GM23338 (cell line): ENCODE measurements around the gene HIGD1B. TPM values are rescaled to one million over a fixed set of nuclear protein-coding genes. Genes with fewer than 3 reads are reported as not detected.

Experiments
- ATAC-seq: fragments of 200-7000 bp; cut with Tn5 transposase; 3 replicates; pipeline ENCODE4 v1.9.1; 2020
- DNase-seq: peaks from one replicate; pipeline ENCODE4 v3.0.0-alpha.2; 2015; ENCODE audit warnings: low spot score
- H2AFZ ChIP-seq: fragments of 200-600 bp; sonication (generic); 2 replicates; pipeline ENCODE4 v1.8.0; 2016; ENCODE audit warnings: antibody characterized with exemption, mild to moderate bottlenecking, moderate library complexity
- H3F3A ChIP-seq: fragments of 200-600 bp; sonication (generic); replicated peaks from 2 replicates; pipeline ENCODE4 v1.8.0; 2017; ENCODE audit warnings: antibody characterized with exemption, mixed run types, low read depth
- H3K27ac ChIP-seq: fragments of 200-600 bp; sonication (generic); 2 replicates; pipeline ENCODE4 v1.6.1; 2016; ENCODE audit warnings: low read depth
- H3K27me3 ChIP-seq: fragments of 200-600 bp; sonication (generic); 2 replicates; pipeline ENCODE4 v1.8.0; 2016; ENCODE audit warnings: mild to moderate bottlenecking, mixed run types, moderate library complexity; ENCODE audit not compliant: insufficient read depth
- H3K36me3 ChIP-seq: fragments of 200-600 bp; sonication (generic); 2 replicates; pipeline ENCODE4 v1.8.0; 2016; ENCODE audit warnings: mild to moderate bottlenecking; ENCODE audit not compliant: insufficient read depth
- H3K4me1 ChIP-seq: fragments of 200-600 bp; sonication (generic); 2 replicates; pipeline ENCODE4 v1.8.0; 2016; ENCODE audit warnings: mild to moderate bottlenecking, moderate library complexity; ENCODE audit not compliant: insufficient read depth
- H3K4me2 ChIP-seq: fragments of 200-600 bp; sonication (generic); 2 replicates; pipeline ENCODE4 v1.7.1; 2017; ENCODE audit warnings: mixed run types
- H3K4me3 ChIP-seq: fragments of 200-600 bp; sonication (generic); 2 replicates; pipeline ENCODE4 v1.6.1; 2016; ENCODE audit warnings: mixed run types
- H3K79me2 ChIP-seq: fragments of 200-600 bp; sonication (generic); replicated peaks from 2 replicates; pipeline ENCODE4 v1.8.0; 2017; ENCODE audit warnings: mild to moderate bottlenecking; ENCODE audit not compliant: insufficient read depth
- H3K9me2 ChIP-seq: fragments of 200-600 bp; sonication (generic); 2 replicates; pipeline ENCODE4 v1.8.0; 2017; ENCODE audit not compliant: insufficient read depth
- H4K20me1 ChIP-seq: fragments of 200-600 bp; sonication (generic); replicated peaks from 2 replicates; pipeline ENCODE4 v1.8.0; 2017; ENCODE audit warnings: mild to moderate bottlenecking; ENCODE audit not compliant: insufficient read depth
- H3K27ac Mint-ChIP-seq: 2 replicates; pipeline ENCODE4 v1.8.0; 2020; ENCODE audit warnings: inconsistent platforms, mild to moderate bottlenecking, moderate library complexity, mixed read lengths
- H3K27me3 Mint-ChIP-seq: 3 replicates; pipeline ENCODE4 v1.8.0; 2022; ENCODE audit warnings: low read depth, mild to moderate bottlenecking, moderate library complexity, mixed read lengths, inconsistent platforms; ENCODE audit not compliant: insufficient read depth, poor library complexity
- H3K36me3 Mint-ChIP-seq: 3 replicates; pipeline ENCODE4 v1.8.0; 2021; ENCODE audit warnings: low read depth, mild to moderate bottlenecking, inconsistent platforms, moderate library complexity, mixed read lengths
- H3K4me1 Mint-ChIP-seq: 3 replicates; pipeline ENCODE4 v1.8.0; 2020; ENCODE audit warnings: mild to moderate bottlenecking, inconsistent platforms, mixed read lengths
- H3K4me3 Mint-ChIP-seq: 3 replicates; pipeline ENCODE4 v1.8.0; 2021; ENCODE audit warnings: moderate library complexity, mild to moderate bottlenecking, inconsistent platforms, mixed read lengths
- H3K9me3 Mint-ChIP-seq: 3 replicates; pipeline ENCODE4 v1.8.0; 2020; ENCODE audit warnings: moderate library complexity, mild to moderate bottlenecking, inconsistent platforms, mixed read lengths
- CREB1 ChIP-seq: fragments of 250-450 bp; sonication (Bioruptor Pico); IDR thresholded peaks from 2 replicates; pipeline ENCODE4 v1.5.0; 2020; ENCODE audit warnings: low read depth, mild to moderate bottlenecking, moderate library complexity
- EZH2 ChIP-seq: fragments of 200-600 bp; sonication (generic); IDR thresholded peaks from one replicate; pipeline ENCODE4 v1.8.0; 2017; ENCODE audit warnings: antibody characterized with exemption, mild to moderate bottlenecking, low read depth; ENCODE audit not compliant: unreplicated experiment
- EZH2phosphoT487 ChIP-seq: fragments of 200-600 bp; sonication (generic); IDR thresholded peaks from one replicate; pipeline ENCODE4 v1.8.1; 2018; ENCODE audit warnings: antibody characterized with exemption; ENCODE audit not compliant: unreplicated experiment
- JUNB ChIP-seq: IDR thresholded peaks from one replicate; pipeline ENCODE4 v1.6.1; 2016; ENCODE audit warnings: antibody characterized with exemption; ENCODE audit not compliant: unreplicated experiment
- NANOG ChIP-seq: IDR thresholded peaks from 2 replicates; pipeline ENCODE4 v1.6.1; 2016; ENCODE audit warnings: antibody characterized with exemption, borderline replicate concordance
- POLR2AphosphoS5 ChIP-seq: IDR thresholded peaks from 2 replicates; pipeline ENCODE4 v1.6.1; 2016; ENCODE audit warnings: antibody characterized with exemption, low read depth
- REST ChIP-seq: IDR thresholded peaks from one replicate; pipeline ENCODE4 v1.6.1; 2018; ENCODE audit warnings: antibody characterized with exemption; ENCODE audit not compliant: unreplicated experiment
- STAT1 ChIP-seq: IDR thresholded peaks from one replicate; pipeline ENCODE4 v1.6.1; 2016; ENCODE audit warnings: antibody characterized with exemption; ENCODE audit not compliant: unreplicated experiment
- ZNF114 ChIP-seq: fragments of 250-450 bp; sonication (Bioruptor Pico); IDR thresholded peaks from 2 replicates; pipeline ENCODE4 v1.5.0; 2020; ENCODE audit warnings: mild to moderate bottlenecking, moderate library complexity
- ZNF331 ChIP-seq: fragments of 250-450 bp; sonication (Bioruptor Pico); IDR thresholded peaks from 2 replicates; pipeline ENCODE4 v1.5.0; 2020; ENCODE audit warnings: low read depth, mild to moderate bottlenecking, moderate library complexity
- long read RNA-seq: library from polyadenylated mRNA; unstranded; transcript quantifications from one replicate; pipeline ENCODE4 v2.0.0, GENCODE V29; 2020; ENCODE audit not compliant: unreplicated experiment
- polyA plus RNA-seq: library from polyadenylated mRNA; unstranded; fragments of >200 nt; fragmentation: Nextera tagmentation; extraction: Ambion mirVana; gene quantifications from 2 replicates; pipeline ENCODE4 v1.2.1, GENCODE V29; 2016
- total RNA-seq: library from RNA; depleted of rRNA; stranded (reverse); fragments of >200 nt; shearing (Covaris generic); gene quantifications from 2 replicates; pipeline ENCODE4 v1.2.3, GENCODE V29; 2014; rRNA removed
- TF ChIP-seq, protein P1 (sequence below), 2 experiments: fragments of 200-600 bp in 1 of 2; sonication (generic) in 1 of 2; conservative IDR thresholded peaks; 2 replicates each; pipeline versions ENCODE4 v1.5.1 to v1.6.1; 2016 to 2017; ENCODE audit warnings: antibody characterized with exemption in 2 of 2, low read depth in 2 of 2, mild to moderate bottlenecking in 2 of 2, moderate library complexity in 1 of 2
- TF ChIP-seq, protein P2 (sequence below): fragments of 250-450 bp; sonication (Bioruptor Pico); IDR thresholded peaks from 2 replicates; pipeline ENCODE4 v1.5.0; 2020; ENCODE audit warnings: mild to moderate bottlenecking, moderate library complexity
- TF ChIP-seq, protein P3 (sequence below): IDR thresholded peaks from 2 replicates; pipeline ENCODE4 v1.6.1; 2016; ENCODE audit warnings: antibody characterized with exemption

HIGD1B gene
- not detected in 2 replicates for total RNA-seq
- polyA plus RNA-seq, result not detected in 2 replicates
- long read RNA-seq, result 0 reads

- H3K27ac Mint-ChIP-seq, result no peak within 1 kb of the TSS
- Histone ChIP-seq H3K4me2 (no peak within 1 kb of the TSS), H3K36me3 (no peaks in the 10 kb centered on the region), H3K79me2 (no peaks in the 10 kb centered on the region), H3K27me3 (no peaks in the 10 kb centered on the region), H3K4me1 (peaks cover 29% of the 10 kb centered on the region), H3K9me2 (no peaks in the 10 kb centered on the region), H2AFZ (no peak within 1 kb of the TSS), H3K27ac (no peak within 1 kb of the TSS), H4K20me1 (0 out of 2 replicates have a peak, but pooled peaks cover 4% of the 10 kb centered on the region), H3K4me3 (no peak within 1 kb of the TSS), H3F3A (peaks cover 7% of the 10 kb centered on the region; the same call in 1 of the 2 replicates)
- H3K9me3 Mint-ChIP-seq, result no peaks in the 10 kb centered on the region
- TF ChIP-seq STAT1 (no peak), ZNF331 (CRISPR knock-in tag) (no peak), REST (no peak), POLR2AphosphoS5 (no peak), CREB1 (CRISPR knock-in tag) (no peak), JUNB (no peak), NANOG (no peak), ZNF114 (CRISPR knock-in tag) (no peak), EZH2 (no peak), EZH2phosphoT487 (no peak)
- TF ChIP-seq, protein P1, sequence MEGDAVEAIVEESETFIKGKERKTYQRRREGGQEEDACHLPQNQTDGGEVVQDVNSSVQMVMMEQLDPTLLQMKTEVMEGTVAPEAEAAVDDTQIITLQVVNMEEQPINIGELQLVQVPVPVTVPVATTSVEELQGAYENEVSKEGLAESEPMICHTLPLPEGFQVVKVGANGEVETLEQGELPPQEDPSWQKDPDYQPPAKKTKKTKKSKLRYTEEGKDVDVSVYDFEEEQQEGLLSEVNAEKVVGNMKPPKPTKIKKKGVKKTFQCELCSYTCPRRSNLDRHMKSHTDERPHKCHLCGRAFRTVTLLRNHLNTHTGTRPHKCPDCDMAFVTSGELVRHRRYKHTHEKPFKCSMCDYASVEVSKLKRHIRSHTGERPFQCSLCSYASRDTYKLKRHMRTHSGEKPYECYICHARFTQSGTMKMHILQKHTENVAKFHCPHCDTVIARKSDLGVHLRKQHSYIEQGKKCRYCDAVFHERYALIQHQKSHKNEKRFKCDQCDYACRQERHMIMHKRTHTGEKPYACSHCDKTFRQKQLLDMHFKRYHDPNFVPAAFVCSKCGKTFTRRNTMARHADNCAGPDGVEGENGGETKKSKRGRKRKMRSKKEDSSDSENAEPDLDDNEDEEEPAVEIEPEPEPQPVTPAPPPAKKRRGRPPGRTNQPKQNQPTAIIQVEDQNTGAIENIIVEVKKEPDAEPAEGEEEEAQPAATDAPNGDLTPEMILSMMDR (conservative IDR thresholded peaks at IDR 0.05; ENCODE audit: low read depth in 2 of 2), result no peak
- TF ChIP-seq, protein P2, sequence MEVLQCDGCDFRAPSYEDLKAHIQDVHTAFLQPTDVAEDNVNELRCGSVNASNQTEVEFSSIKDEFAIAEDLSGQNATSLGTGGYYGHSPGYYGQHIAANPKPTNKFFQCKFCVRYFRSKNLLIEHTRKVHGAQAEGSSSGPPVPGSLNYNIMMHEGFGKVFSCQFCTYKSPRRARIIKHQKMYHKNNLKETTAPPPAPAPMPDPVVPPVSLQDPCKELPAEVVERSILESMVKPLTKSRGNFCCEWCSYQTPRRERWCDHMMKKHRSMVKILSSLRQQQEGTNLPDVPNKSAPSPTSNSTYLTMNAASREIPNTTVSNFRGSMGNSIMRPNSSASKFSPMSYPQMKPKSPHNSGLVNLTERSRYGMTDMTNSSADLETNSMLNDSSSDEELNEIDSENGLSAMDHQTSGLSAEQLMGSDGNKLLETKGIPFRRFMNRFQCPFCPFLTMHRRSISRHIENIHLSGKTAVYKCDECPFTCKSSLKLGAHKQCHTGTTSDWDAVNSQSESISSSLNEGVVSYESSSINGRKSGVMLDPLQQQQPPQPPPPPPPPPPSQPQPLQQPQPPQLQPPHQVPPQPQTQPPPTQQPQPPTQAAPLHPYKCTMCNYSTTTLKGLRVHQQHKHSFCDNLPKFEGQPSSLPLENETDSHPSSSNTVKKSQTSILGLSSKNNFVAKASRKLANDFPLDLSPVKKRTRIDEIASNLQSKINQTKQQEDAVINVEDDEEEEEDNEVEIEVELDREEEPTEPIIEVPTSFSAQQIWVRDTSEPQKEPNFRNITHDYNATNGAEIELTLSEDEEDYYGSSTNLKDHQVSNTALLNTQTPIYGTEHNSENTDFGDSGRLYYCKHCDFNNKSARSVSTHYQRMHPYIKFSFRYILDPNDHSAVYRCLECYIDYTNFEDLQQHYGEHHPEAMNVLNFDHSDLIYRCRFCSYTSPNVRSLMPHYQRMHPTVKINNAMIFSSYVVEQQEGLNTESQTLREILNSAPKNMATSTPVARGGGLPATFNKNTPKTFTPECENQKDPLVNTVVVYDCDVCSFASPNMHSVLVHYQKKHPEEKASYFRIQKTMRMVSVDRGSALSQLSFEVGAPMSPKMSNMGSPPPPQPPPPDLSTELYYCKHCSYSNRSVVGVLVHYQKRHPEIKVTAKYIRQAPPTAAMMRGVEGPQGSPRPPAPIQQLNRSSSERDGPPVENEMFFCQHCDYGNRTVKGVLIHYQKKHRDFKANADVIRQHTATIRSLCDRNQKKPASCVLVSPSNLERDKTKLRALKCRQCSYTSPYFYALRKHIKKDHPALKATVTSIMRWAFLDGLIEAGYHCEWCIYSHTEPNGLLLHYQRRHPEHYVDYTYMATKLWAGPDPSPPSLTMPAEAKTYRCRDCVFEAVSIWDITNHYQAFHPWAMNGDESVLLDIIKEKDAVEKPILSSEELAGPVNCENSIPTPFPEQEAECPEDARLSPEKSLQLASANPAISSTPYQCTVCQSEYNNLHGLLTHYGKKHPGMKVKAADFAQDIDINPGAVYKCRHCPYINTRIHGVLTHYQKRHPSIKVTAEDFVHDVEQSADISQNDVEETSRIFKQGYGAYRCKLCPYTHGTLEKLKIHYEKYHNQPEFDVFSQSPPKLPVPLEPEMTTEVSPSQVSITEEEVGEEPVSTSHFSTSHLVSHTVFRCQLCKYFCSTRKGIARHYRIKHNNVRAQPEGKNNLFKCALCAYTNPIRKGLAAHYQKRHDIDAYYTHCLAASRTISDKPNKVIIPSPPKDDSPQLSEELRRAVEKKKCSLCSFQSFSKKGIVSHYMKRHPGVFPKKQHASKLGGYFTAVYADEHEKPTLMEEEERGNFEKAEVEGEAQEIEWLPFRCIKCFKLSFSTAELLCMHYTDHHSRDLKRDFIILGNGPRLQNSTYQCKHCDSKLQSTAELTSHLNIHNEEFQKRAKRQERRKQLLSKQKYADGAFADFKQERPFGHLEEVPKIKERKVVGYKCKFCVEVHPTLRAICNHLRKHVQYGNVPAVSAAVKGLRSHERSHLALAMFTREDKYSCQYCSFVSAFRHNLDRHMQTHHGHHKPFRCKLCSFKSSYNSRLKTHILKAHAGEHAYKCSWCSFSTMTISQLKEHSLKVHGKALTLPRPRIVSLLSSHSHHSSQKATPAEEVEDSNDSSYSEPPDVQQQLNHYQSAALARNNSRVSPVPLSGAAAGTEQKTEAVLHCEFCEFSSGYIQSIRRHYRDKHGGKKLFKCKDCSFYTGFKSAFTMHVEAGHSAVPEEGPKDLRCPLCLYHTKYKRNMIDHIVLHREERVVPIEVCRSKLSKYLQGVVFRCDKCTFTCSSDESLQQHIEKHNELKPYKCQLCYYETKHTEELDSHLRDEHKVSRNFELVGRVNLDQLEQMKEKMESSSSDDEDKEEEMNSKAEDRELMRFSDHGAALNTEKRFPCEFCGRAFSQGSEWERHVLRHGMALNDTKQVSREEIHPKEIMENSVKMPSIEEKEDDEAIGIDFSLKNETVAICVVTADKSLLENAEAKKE (CRISPR knock-in tag), result no peak
- TF ChIP-seq, protein P3, sequence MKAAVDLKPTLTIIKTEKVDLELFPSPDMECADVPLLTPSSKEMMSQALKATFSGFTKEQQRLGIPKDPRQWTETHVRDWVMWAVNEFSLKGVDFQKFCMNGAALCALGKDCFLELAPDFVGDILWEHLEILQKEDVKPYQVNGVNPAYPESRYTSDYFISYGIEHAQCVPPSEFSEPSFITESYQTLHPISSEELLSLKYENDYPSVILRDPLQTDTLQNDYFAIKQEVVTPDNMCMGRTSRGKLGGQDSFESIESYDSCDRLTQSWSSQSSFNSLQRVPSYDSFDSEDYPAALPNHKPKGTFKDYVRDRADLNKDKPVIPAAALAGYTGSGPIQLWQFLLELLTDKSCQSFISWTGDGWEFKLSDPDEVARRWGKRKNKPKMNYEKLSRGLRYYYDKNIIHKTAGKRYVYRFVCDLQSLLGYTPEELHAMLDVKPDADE, result no peak
- ATAC-seq (no peak), DNase-seq (no peak)
- H3K27me3 Mint-ChIP-seq, result peaks cover 15% of the 10 kb centered on the region
- peaks cover 32% of the 10 kb centered on the region for H3K36me3 Mint-ChIP-seq
- H3K4me1 Mint-ChIP-seq, result peaks cover 44% of the 10 kb centered on the region
- H3K4me3 Mint-ChIP-seq, result no peak within 1 kb of the TSS; the same call in 2 of the 3 replicates
Measured at GRCh38 chr17:44847586-44847985, at the start of gene HIGD1B. Gene HIGD1B, plus strand, starts transcription at chr17:44847883. Its CDS starts 270 bp downstream, at chr17:44848153.
